SH-SY5Y (cell line): ENCODE results near the gene MAP2.

ENCODE experiments used
- GATA2 ChIP-seq: IDR thresholded peaks from 2 replicates; pipeline ENCODE4 v1.6.1; 2011; ENCODE audit warnings: mild to moderate bottlenecking, low read depth, low read length
- GATA3 ChIP-seq: IDR thresholded peaks from 2 replicates; pipeline ENCODE4 v1.6.1; 2011; ENCODE audit warnings: low read depth, mild to moderate bottlenecking, low read length, moderate library complexity

GRCh38 chr2:209570194-209570593, 146.3 kb downstream of the MAP2 start:
- TF ChIP-seq GATA2 (no peak), GATA3 (no peak)
